Stomach (tissue), 4 donors: ENCODE results near the gene ZNF280D.

Experiments
- POLR2AphosphoS5 ChIP-seq, 3 donors: sonication (generic); formaldehyde crosslinking; IDR thresholded peaks; one replicate each; pipeline ENCODE4 v1.6.1; 2016; ENCODE audit warnings: antibody characterized with exemption in 3 of 3
- TF ChIP-seq, protein P1 (sequence below), 7 experiments: fragments of 450-650 bp in 4 of 7; fragments of 200-600 bp in 3 of 7; sonication (generic) in 3 of 7; IDR thresholded peaks; one replicate each; pipeline ENCODE4 v1.5.1; 2016 to 2019; ENCODE audit warnings: antibody characterized with exemption in 7 of 7, control low read depth in 2 of 7, mild to moderate bottlenecking in 1 of 7

DNA sequence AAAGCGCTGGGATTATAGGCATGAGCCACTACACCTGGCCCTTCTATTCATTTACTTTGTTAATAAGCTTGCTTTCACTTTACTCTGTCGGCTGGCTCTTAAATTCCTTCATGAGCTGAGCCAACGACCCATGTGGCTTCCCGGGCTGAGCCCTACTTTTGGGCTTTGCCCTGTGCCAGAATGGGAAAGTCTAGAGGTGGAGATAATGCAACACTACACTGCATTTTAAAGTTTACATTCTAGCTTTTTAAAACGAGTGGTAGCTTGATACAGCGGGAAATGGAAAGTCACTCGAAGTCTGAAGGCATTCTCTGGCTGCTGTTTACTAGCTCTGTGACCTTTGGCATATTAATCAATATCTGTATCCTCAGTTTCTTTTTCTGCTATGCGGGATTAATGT lies 49.0 kb upstream of the ZNF280D start:
- no peak for TF ChIP-seq POLR2AphosphoS5 (IDR thresholded peaks at IDR 0.05)
- TF ChIP-seq, protein P1, sequence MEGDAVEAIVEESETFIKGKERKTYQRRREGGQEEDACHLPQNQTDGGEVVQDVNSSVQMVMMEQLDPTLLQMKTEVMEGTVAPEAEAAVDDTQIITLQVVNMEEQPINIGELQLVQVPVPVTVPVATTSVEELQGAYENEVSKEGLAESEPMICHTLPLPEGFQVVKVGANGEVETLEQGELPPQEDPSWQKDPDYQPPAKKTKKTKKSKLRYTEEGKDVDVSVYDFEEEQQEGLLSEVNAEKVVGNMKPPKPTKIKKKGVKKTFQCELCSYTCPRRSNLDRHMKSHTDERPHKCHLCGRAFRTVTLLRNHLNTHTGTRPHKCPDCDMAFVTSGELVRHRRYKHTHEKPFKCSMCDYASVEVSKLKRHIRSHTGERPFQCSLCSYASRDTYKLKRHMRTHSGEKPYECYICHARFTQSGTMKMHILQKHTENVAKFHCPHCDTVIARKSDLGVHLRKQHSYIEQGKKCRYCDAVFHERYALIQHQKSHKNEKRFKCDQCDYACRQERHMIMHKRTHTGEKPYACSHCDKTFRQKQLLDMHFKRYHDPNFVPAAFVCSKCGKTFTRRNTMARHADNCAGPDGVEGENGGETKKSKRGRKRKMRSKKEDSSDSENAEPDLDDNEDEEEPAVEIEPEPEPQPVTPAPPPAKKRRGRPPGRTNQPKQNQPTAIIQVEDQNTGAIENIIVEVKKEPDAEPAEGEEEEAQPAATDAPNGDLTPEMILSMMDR (IDR thresholded peaks at IDR 0.05): no peak
